Measurements from ENCODE around the gene KCNG1. TPM values are rescaled to one million over a fixed set of nuclear protein-coding genes. Genes with fewer than 3 reads are reported as not detected.

The KCNG1 gene
- total and polyA plus RNA-seq, 2 of the 8 experiments (the other 6 are each of a cell fraction or from before 2014, with no cell fraction given) = 16.0 to 18.0 TPM

DNA sequence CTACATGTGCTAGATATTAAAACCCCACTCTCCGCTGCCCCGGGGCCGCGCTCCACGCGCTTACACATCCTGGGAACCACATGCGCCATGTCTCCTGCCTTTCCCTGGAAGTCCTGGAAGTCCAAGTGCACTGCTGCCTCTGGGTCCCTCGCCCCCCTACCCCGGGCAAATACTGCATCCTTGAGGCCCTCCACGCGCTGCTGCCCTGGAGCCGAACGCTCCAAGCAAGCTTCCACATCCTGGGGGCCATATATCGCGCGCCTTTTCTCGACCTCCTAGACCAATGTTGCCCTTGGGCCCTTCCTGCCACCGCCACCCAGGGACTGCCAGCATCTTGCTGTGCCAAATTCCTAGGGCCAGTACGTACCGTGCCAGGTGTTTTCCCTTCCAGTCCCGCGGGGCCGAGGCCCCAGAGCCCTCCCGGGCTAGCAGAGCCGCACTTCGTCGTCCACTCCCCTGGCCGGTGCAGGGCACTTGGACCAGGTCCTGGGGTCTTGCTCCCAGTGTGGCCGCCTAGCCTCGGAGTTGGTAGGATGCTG is 779 bp upstream of the KCNG1 start (continued):
- no peak for TF ChIP-seq POU5F1 (IDR thresholded peaks at IDR 0.05; ENCODE audit: low read depth, low read length)
- TF ChIP-seq, protein P1, sequence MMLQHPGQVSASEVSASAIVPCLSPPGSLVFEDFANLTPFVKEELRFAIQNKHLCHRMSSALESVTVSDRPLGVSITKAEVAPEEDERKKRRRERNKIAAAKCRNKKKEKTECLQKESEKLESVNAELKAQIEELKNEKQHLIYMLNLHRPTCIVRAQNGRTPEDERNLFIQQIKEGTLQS (IDR thresholded peaks at IDR 0.05; ENCODE audit: insufficient read depth, low read depth, low read length) = no peak
- TF ChIP-seq TAF1 (IDR thresholded peaks at IDR 0.05; ENCODE audit: low read depth, low read length) = no peak
- no peak for TF ChIP-seq BACH1 (IDR thresholded peaks at IDR 0.05; ENCODE audit: low read length)
- TF ChIP-seq TEAD4 (IDR thresholded peaks at IDR 0.05; ENCODE audit: low read depth, low read length) = 0 out of 2 replicates have a peak, but pooled peaks have one; percentile 7
- TF ChIP-seq GTF2F1 (IDR thresholded peaks at IDR 0.05; ENCODE audit: borderline replicate concordance, low read depth, low read length) = no peak
- no peak for TF ChIP-seq SP2 (IDR thresholded peaks at IDR 0.05; ENCODE audit: low read length)
- TF ChIP-seq GABPA (IDR thresholded peaks at IDR 0.05; ENCODE audit: borderline replicate concordance, insufficient read depth, low read length) = no peak; the same call in 1 of the 2 replicates
- TF ChIP-seq BCL11A (IDR thresholded peaks at IDR 0.05; ENCODE audit: low read depth in 2 of 2, low read length in 2 of 2) = no peak
- TF ChIP-seq NANOG (IDR thresholded peaks at IDR 0.05; ENCODE audit: insufficient read depth, low read depth, low read length, poor library complexity, severe bottlenecking) = no peak
- TF ChIP-seq SUZ12 (IDR thresholded peaks at IDR 0.05; ENCODE audit: low read length) = peak; percentile 59
- TF ChIP-seq EZH2 (IDR thresholded peaks at IDR 0.05; ENCODE audit: low read depth, low read length, severe bottlenecking) = peak; percentile 34
- TF ChIP-seq, protein P2, sequence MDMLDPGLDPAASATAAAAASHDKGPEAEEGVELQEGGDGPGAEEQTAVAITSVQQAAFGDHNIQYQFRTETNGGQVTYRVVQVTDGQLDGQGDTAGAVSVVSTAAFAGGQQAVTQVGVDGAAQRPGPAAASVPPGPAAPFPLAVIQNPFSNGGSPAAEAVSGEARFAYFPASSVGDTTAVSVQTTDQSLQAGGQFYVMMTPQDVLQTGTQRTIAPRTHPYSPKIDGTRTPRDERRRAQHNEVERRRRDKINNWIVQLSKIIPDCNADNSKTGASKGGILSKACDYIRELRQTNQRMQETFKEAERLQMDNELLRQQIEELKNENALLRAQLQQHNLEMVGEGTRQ (IDR thresholded peaks at IDR 0.05; ENCODE audit: low read length) = no peak
- TF ChIP-seq EGR1 (IDR thresholded peaks at IDR 0.05; ENCODE audit: borderline replicate concordance, low read depth, low read length) = no peak
- no peak for TF ChIP-seq SIX5 (IDR thresholded peaks at IDR 0.05; ENCODE audit: low read depth, low read length)
- TF ChIP-seq ZNF274 (IDR thresholded peaks at IDR 0.05; ENCODE audit: borderline replicate concordance, extremely low read depth, low read length) = no peak
- TF ChIP-seq, protein P3, sequence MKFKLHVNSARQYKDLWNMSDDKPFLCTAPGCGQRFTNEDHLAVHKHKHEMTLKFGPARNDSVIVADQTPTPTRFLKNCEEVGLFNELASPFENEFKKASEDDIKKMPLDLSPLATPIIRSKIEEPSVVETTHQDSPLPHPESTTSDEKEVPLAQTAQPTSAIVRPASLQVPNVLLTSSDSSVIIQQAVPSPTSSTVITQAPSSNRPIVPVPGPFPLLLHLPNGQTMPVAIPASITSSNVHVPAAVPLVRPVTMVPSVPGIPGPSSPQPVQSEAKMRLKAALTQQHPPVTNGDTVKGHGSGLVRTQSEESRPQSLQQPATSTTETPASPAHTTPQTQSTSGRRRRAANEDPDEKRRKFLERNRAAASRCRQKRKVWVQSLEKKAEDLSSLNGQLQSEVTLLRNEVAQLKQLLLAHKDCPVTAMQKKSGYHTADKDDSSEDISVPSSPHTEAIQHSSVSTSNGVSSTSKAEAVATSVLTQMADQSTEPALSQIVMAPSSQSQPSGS (IDR thresholded peaks at IDR 0.05; ENCODE audit: low read length) = no peak
- TF ChIP-seq, protein P4, sequence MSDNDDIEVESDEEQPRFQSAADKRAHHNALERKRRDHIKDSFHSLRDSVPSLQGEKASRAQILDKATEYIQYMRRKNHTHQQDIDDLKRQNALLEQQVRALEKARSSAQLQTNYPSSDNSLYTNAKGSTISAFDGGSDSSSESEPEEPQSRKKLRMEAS (IDR thresholded peaks at IDR 0.05) = peak; percentile 7; the same call in 1 of the 2 replicates
- TF ChIP-seq RXRA (IDR thresholded peaks at IDR 0.05; ENCODE audit: insufficient read depth, low read depth, low read length) = no peak
- no peak for TF ChIP-seq CBX5 (IDR thresholded peaks at IDR 0.05; ENCODE audit: low read depth, low read length)
- TF ChIP-seq JUN (IDR thresholded peaks at IDR 0.05; ENCODE audit: low read depth, low read length) = no peak

All from H1 (cell line).